Activated T-helper 1 cell treated with anti-CD3 and anti-CD28 coated beads, Interleukin-12 subunit alpha, Interleukin-12 subunit beta, Interleukin-2, Interleukin-4 antibody, amounts not matched to agents 30 ng/mL and 10 ng/mL and 1 ng/mL, durations not matched to agents 14 hours and 24 hours and 36 hours (primary cell): ENCODE results near the gene GUCY1A2. TPM values are rescaled to one million over a fixed set of nuclear protein-coding genes. Genes with fewer than 3 reads are reported as not detected.

Experiments
- DNase-seq: peaks from one replicate; pipeline ENCODE4 v3.0.0; 2021; ENCODE audit warnings: low spot score
- H3K27ac Mint-ChIP-seq: one replicate; pipeline ENCODE4 v1.8.0; 2021; ENCODE audit warnings: mild to moderate bottlenecking, mixed read lengths
- H3K27me3 Mint-ChIP-seq: one replicate; pipeline ENCODE4 v1.8.0; 2022; ENCODE audit warnings: mild to moderate bottlenecking, moderate library complexity, mixed read lengths; ENCODE audit not compliant: insufficient read depth
- H3K36me3 Mint-ChIP-seq: one replicate; pipeline ENCODE4 v1.8.0; 2021; ENCODE audit warnings: low read depth, mixed read lengths
- H3K4me1 Mint-ChIP-seq: one replicate; pipeline ENCODE4 v1.8.0; 2021; ENCODE audit warnings: low read depth, mixed read lengths
- H3K4me3 Mint-ChIP-seq: one replicate; pipeline ENCODE4 v1.8.0; 2021; ENCODE audit warnings: mild to moderate bottlenecking, moderate library complexity, mixed read lengths
- H3K9me3 Mint-ChIP-seq: one replicate; pipeline ENCODE4 v1.8.0; 2021; ENCODE audit warnings: mixed read lengths
- intact Hi-C: fragments of 100-400 bp; cut with micrococcal nuclease; formaldehyde crosslinking; loops from one replicate; pipeline ENCODE4 v1.15.1; 2024
- total RNA-seq: library from RNA; stranded (reverse); gene quantifications from 2 replicates; pipeline ENCODE4 v1.2.3, GENCODE V29; 2022

The GUCY1A2 gene
- total RNA-seq, 1 donor from 2014 or later, result not detected

DNA sequence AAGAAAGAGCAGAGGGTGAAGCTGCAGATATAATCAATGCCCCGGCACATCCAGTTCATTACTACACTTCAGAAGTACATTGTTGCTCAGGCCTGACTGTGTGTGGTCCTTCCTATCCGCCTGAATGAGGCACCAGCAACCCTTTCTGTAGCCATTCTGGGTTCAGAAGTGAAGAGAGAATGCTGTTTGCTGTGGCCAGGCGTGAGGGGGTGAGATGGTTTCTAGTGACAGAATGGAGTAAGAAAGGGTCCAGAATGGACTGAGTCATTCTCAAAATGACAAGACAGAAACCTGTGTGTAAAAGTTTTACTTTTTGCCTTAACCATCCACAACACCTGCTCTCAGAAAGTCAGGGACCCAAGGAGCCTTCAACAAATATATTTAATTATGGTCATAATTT lies 334.8 kb downstream of the GUCY1A2 start:
- intact Hi-C loops, result no loop called here
- Mint-ChIP-seq H3K4me3 (no peak overlapping the region), H3K27ac (no peak overlapping the region), H3K27me3 (no peaks in the 10 kb centered on the region), H3K4me1 (no peaks in the 10 kb centered on the region), H3K9me3 (no peaks in the 10 kb centered on the region), H3K36me3 (no peaks in the 10 kb centered on the region)
- no peak for DNase-seq

DNA sequence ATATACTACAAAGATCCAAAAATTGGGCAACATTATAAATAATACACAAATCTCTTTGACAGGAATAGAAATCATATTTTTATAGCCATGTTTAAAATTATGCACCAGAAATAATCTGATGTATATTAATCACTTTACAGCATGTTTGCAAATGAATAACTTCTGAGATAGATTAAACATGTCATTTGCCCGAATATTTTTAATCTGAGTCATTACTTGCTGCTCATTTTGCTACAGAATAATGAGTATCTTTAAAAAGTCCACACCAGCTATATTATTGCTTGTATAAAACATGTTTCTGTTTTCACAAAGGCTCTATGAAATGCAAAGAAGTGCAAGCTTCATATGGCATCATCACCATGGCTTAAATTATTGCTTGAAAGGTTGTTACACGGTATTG lies 336.8 kb downstream of the GUCY1A2 start:
- Mint-ChIP-seq H3K9me3 (no peaks in the 10 kb centered on the region), H3K27me3 (no peaks in the 10 kb centered on the region), H3K4me3 (no peak overlapping the region), H3K4me1 (no peaks in the 10 kb centered on the region), H3K27ac (no peak overlapping the region), H3K36me3 (no peaks in the 10 kb centered on the region)
- intact Hi-C loops, result no loop called here
- DNase-seq, result no peak

DNA sequence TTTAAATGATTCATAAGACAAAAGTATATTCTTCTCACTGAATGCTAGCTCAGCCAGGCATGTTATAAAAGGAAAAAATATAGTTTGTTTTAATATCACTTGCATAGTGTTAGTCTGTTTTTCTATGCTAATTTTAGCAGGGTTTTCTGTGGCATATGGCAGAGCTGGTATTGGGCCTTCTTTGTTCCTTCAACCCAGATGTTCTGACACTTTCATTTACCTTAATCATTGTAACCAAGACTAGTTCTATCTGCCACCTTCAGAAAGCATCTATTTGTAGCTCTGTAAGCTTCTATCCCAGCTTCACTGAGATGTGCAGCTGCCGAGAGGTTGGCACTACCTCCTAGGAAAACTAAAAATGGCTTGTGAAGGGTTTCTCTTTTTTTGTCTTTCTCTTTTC lies 338.7 kb downstream of the GUCY1A2 start:
- H3K27ac Mint-ChIP-seq, result no peak overlapping the region
- intact Hi-C loops, result no loop called here
- H3K4me3 Mint-ChIP-seq, result no peak overlapping the region
- no peaks in the 10 kb centered on the region for H3K36me3 Mint-ChIP-seq
- H3K27me3 Mint-ChIP-seq, result no peaks in the 10 kb centered on the region
- H3K4me1 Mint-ChIP-seq, result no peaks in the 10 kb centered on the region
- no peaks in the 10 kb centered on the region for H3K9me3 Mint-ChIP-seq
- DNase-seq, result no peak

DNA sequence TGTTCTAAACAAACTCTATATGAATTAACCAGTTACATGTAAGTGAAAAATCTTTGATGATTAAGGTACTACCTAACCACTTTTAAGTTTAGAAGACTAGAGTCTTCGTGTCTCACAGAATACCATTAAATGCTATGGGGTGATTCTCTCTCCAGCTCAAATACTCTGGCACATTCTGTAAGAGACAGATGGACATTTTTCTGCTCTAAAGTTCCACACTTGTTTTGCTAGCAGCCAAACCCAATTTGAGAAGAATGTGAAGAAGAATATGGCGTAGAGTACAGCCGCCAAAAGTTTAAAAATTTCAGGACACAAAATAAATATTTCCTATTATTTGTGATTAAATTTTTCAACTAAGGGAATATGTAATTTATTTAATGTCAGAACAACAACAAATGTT lies 339.1 kb downstream of the GUCY1A2 start:
- Mint-ChIP-seq H3K9me3 (no peaks in the 10 kb centered on the region), H3K4me3 (no peak overlapping the region), H3K4me1 (no peaks in the 10 kb centered on the region), H3K27ac (no peak overlapping the region), H3K36me3 (no peaks in the 10 kb centered on the region), H3K27me3 (no peaks in the 10 kb centered on the region)
- intact Hi-C loops, result no loop called here
- DNase-seq, result no peak

DNA sequence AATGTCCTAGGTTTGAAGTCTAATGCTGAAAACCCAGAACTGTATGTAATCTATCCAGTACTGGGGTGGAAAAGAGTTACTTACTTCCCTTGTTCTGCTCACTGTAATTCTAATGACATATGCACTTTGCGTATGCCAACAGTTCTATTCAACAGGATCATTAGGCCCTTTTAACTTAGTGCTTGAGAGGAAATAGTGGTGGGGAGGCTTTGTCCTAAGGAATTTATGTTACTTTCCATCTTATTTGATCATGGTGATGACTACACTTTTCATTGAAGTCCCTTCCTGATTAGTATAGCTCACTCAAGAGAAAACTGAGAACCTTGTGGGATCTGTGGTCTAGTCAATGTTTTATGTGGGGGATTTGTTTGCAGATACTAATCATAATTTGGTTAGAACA lies 348.2 kb downstream of the GUCY1A2 start:
- H3K4me3 Mint-ChIP-seq, result no peak overlapping the region
- H3K36me3 Mint-ChIP-seq, result no peaks in the 10 kb centered on the region
- H3K27me3 Mint-ChIP-seq, result no peaks in the 10 kb centered on the region
- no peaks in the 10 kb centered on the region for H3K9me3 Mint-ChIP-seq
- no peak for DNase-seq
- intact Hi-C loops, result no loop called here
- H3K4me1 Mint-ChIP-seq, result no peaks in the 10 kb centered on the region
- H3K27ac Mint-ChIP-seq, result no peak overlapping the region

DNA sequence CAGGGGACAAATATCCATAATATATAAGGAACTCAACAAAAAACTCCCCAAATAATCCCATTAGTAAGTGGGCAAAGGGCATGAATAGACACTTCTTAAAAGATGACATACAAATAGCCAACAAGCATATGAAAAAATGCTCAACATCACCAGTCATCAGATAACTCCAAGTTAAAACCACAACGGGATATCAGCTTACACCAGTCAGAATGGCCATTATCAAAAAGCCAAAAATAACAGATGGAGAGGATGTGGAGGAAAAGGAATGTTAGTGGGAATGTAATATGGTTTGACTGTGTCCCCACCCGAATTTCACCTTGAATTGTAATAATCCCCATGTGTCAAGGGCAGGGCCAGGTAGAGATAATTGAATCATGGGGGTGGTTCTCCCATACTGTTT lies 350.1 kb downstream of the GUCY1A2 start:
- no peaks in the 10 kb centered on the region for H3K27me3 Mint-ChIP-seq
- no peak for DNase-seq
- no peaks in the 10 kb centered on the region for H3K9me3 Mint-ChIP-seq
- no peak overlapping the region for H3K4me3 Mint-ChIP-seq
- H3K4me1 Mint-ChIP-seq, result no peaks in the 10 kb centered on the region
- H3K36me3 Mint-ChIP-seq, result no peaks in the 10 kb centered on the region
- no peak overlapping the region for H3K27ac Mint-ChIP-seq
- intact Hi-C loops, result no loop called here

DNA sequence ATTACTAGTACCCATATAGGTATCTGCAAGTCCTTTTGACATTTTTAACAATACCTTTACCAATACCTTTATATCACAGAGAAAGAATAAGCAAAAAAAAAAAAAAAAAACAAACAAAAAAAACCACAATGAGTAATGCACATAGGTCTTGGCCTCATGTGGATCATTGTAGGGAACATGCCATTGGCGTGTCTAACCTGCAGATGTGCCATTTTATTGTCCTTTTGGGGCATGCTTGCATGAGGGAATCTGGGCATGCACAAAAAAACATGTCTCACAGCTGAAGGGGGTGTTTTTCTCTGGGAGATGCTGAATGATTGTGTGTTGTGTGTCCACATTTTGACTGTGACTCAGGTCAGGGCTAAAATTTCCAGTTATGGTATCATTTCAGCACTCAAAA lies 361.6 kb downstream of the GUCY1A2 start:
- no peaks in the 10 kb centered on the region for H3K36me3 Mint-ChIP-seq
- no peak overlapping the region for H3K27ac Mint-ChIP-seq
- no peak overlapping the region for H3K4me3 Mint-ChIP-seq
- DNase-seq, result no peak
- no peaks in the 10 kb centered on the region for H3K9me3 Mint-ChIP-seq
- no peaks in the 10 kb centered on the region for H3K4me1 Mint-ChIP-seq
- intact Hi-C loops, result no loop called here
- no peaks in the 10 kb centered on the region for H3K27me3 Mint-ChIP-seq

DNA sequence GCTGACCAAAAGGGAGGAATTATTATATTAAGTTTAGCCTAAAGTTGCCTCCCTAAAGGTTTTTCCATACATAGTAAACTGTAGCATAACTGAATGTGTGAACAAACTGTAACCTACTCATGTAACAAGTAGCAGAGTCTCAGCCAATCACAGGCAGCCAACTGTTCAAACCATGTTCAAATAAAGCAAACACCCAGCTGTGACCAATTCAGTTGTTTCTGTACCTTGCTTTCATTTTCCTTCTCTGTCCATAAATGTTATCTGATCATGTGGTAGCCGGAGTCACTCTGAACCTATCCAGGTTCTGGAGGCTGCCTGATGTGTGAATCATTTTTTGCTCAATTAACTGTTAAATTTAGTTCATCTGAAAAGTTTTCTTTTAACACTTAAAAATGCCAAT lies 373.5 kb downstream of the GUCY1A2 start:
- intact Hi-C loops, result no loop called here
- no peaks in the 10 kb centered on the region for H3K36me3 Mint-ChIP-seq

DNA sequence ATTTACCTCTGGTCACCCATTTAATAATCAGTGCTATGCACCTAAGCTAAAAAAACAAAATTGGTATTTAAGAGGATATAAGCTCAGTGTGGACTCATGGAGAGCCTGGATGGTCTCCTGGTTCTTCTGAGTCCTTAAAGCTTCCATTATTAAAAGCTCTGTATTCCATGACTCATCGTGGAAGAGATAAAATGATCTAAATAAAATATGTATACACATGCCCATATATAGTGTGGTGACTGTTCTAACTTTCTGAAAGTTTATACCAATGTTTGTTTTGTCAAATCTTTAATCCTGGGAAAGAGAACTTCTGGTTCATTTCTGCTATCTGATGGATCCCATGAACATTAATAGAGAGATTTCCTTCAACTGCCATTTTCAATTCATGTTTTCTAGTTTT lies 375.9 kb downstream of the GUCY1A2 start:
- intact Hi-C loops, result no loop called here
- no peaks in the 10 kb centered on the region for H3K9me3 Mint-ChIP-seq
- no peaks in the 10 kb centered on the region for H3K36me3 Mint-ChIP-seq
- no peaks in the 10 kb centered on the region for H3K4me1 Mint-ChIP-seq
- H3K27me3 Mint-ChIP-seq, result no peaks in the 10 kb centered on the region
- DNase-seq, result no peak
- no peak overlapping the region for H3K4me3 Mint-ChIP-seq
- H3K27ac Mint-ChIP-seq, result no peak overlapping the region

More for the DNA sequence above, 373.5 kb downstream of the GUCY1A2 start:
- H3K27me3 Mint-ChIP-seq, result no peaks in the 10 kb centered on the region
- no peak overlapping the region for H3K4me3 Mint-ChIP-seq
- no peak for DNase-seq
- no peaks in the 10 kb centered on the region for H3K9me3 Mint-ChIP-seq
- H3K27ac Mint-ChIP-seq, result no peak overlapping the region
- no peaks in the 10 kb centered on the region for H3K4me1 Mint-ChIP-seq

DNA sequence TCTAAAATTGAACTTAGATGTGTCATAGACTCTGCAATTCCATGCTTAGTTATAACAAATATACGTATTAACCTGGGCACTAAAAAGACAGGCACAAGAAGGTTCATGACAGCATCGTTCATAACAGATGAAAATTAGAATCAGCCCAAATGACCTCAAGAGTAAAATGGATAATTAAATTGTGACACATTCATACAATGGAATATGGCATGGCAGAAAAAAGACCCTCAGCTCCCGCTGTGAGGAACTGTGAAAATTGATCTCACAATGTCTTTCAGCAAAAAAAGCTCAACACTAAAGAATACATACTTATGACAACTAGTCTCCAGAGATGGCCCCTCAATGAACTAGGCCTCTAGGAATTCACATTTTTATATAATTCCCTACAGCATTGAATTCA lies 386.0 kb downstream of the GUCY1A2 start:
- intact Hi-C loops, result no loop called here

DNA sequence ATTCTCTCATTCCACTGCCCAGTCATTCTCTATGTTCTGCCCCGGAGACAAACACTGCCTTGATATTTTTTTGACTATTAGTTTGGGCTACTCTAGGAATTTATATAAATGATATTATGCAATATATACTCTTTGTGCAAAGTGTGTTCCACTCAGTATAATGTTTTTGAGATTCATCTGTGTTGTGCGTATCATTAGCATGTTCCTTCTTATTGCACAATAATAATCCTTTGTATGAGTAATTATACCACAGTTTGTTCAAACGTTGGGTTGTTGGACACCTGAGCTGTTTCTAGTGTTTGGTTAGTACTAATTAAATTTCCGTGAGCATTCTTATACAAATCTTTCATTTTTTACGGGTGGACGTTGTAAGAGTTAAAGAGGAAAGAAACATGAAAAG lies 390.6 kb downstream of the GUCY1A2 start:
- H3K36me3 Mint-ChIP-seq, result no peaks in the 10 kb centered on the region
- DNase-seq, result no peak
- H3K27me3 Mint-ChIP-seq, result no peaks in the 10 kb centered on the region
- peaks cover 4% of the 10 kb centered on the region for H3K9me3 Mint-ChIP-seq
- no peak overlapping the region for H3K4me3 Mint-ChIP-seq
- no peak overlapping the region for H3K27ac Mint-ChIP-seq
- intact Hi-C loops, result no loop called here
- H3K4me1 Mint-ChIP-seq, result no peaks in the 10 kb centered on the region

More for the DNA sequence above, 386.0 kb downstream of the GUCY1A2 start:
- no peaks in the 10 kb centered on the region for H3K27me3 Mint-ChIP-seq
- H3K4me3 Mint-ChIP-seq, result no peak overlapping the region
- H3K9me3 Mint-ChIP-seq, result peaks cover 4% of the 10 kb centered on the region
- no peaks in the 10 kb centered on the region for H3K4me1 Mint-ChIP-seq
- no peaks in the 10 kb centered on the region for H3K36me3 Mint-ChIP-seq
- no peak for DNase-seq
- no peak overlapping the region for H3K27ac Mint-ChIP-seq

DNA sequence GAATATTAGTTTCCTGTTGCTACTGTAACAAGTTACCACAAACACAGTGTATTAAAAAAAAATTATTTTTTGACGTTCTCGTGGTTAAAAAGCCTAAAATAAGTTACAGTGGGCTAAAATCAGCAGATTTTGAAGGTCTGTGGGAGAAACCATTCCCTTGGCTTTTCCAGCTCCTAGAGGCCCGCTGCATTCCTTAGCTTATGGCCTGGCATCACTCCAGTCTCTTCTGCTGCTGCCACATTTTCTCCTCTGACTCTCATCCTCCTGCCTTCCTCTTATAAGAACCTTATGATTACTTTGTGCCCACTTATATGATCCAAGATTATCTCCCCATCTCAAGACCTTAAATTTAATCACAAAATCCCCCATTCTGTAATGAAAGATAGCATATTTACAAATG lies 392.7 kb downstream of the GUCY1A2 start:
- no peak overlapping the region for H3K27ac Mint-ChIP-seq
- H3K9me3 Mint-ChIP-seq, result peaks cover 3% of the 10 kb centered on the region
- H3K4me1 Mint-ChIP-seq, result no peaks in the 10 kb centered on the region
- intact Hi-C loops, result no loop called here
- H3K4me3 Mint-ChIP-seq, result no peak overlapping the region
- no peaks in the 10 kb centered on the region for H3K27me3 Mint-ChIP-seq
- DNase-seq, result no peak
- H3K36me3 Mint-ChIP-seq, result no peaks in the 10 kb centered on the region

DNA sequence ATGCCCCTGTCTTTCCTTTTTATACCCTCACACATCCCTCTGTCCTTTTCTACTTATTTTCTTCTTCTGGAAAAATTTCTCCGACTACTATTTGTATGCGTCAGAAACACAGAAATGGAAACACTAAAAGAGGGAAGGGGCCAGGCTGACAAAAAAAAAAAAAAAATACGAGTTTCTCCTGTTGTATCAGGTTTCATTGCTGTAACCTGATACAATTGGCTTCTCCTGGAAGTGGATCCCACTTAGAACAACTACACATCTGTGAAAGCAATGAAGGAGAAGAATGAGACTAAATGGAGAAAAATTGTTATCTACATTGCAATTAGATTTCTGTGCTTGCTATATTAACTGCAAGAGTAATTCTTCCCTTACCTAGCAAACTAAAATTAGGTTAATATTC lies 393.9 kb downstream of the GUCY1A2 start:
- peaks cover 3% of the 10 kb centered on the region for H3K9me3 Mint-ChIP-seq
- intact Hi-C loops, result no loop called here
- H3K27ac Mint-ChIP-seq, result no peak overlapping the region

More for the DNA sequence above, 393.9 kb downstream of the GUCY1A2 start:
- no peaks in the 10 kb centered on the region for H3K4me1 Mint-ChIP-seq
- H3K36me3 Mint-ChIP-seq, result no peaks in the 10 kb centered on the region
- H3K4me3 Mint-ChIP-seq, result no peak overlapping the region
- DNase-seq, result no peak
- H3K27me3 Mint-ChIP-seq, result no peaks in the 10 kb centered on the region
